Hematopoietic multipotent progenitor cell treated with erythropoietin and hydrocortisone succinate and interleukin-3 and kit ligand, for 17 days (in vitro differentiated cells): Measurements from ENCODE around the gene CNPY1.

Experiments used
- DNase-seq: peaks from one replicate; pipeline ENCODE4 v3.0.0-alpha.2; 2015; ENCODE audit warnings: low spot score

The CNPY1 gene

GRCh38 chr7:155511702-155511996 is 34.7 kb downstream of the CNPY1 start:
- DNase-seq: no peak

GRCh38 chr7:155510975-155511701 is 35.2 kb downstream of the CNPY1 start:
- no peak for DNase-seq

GRCh38 chr7:155509725-155510551 is 36.4 kb downstream of the CNPY1 start:
- DNase-seq: no peak

DNA sequence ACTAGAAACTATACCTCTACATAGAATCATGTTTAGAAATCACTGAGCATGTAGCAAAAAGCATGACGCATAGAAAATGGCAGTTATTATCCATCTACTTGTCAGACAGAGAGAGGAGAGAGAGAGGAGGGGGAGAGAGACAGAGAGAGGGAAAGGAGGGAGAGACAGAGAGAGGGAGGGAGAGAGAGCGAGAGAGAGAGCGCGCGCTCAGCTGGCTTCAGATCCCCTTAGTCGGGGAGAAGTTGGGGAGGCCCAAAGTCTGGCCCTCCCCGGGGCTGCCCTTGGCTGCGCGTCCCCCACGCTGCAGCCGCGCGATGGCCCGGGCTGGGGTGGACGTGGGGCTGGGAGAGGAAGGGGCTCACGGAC is 37.0 kb downstream of the CNPY1 start:
- DNase-seq: no peak

DNA sequence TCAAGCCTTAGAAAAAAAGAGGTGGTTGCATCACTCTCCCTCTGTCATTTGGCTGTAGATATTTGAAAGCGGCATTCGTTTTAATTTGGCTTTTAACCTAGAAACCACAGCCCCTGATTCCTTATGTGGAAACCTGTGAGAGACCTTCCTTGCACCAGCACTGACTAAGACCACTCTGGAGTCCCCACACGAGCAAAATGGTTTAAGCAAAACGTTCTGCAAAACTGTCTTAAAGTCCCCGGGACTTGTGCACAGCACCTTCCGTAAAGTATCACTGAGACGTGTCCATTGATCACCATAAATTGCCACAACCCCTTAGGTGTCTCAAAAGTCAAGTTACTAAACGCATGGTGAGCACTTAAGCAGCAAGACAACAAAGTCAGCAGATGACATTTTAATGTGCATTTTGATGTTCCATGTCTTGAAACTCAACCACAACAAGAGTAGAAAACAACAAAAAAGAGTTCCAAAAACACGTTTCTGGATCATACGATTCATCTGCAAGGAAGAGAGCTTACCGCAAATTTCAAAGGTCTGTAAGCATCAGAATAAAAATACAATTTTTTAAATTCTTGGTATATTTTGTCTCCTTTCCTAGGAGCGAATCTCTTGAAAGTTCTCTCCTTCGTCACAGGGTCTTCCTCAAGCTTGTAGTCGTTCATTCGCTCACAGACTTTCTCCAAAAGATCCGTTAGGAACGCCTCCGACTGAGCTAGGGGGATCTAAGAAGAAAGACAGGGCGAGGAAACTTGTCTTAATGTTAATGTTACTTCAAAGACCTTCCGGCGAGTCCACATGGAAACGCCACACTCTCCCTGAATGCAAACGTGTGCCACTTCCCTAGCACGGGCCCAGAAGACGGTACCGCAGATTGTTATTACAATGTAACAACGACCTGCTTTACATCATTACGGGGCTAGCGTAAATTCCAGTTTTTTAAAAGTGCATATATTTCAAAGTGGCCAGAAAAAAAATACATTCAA is 37.7 kb downstream of the CNPY1 start:
- no peak for DNase-seq

- DNase-seq: no peak
These were observed 38.8 kb downstream of the CNPY1 start for GRCh38 chr7:155507576-155507975.

GRCh38 chr7:155506854-155507337 is 39.5 kb downstream of the CNPY1 start:
- DNase-seq: no peak

DNA sequence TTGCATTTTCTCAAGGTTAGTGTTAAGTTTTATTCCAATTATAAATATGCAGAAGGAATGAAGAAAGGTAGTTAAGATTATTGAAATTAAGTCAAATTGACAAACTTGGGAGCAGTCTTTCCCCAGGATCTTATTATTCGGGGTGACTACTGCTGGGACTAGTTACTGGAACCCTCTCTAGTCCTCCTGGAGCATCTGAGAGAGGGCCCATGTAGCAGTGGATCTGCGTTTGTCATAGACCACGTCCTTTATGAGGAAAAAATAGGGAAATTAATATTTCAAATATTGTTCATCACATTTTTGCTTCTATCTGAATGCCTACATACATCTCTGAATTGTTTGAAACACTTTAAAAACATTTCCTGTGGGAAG is 41.0 kb downstream of the CNPY1 start:
- no peak for DNase-seq

DNA sequence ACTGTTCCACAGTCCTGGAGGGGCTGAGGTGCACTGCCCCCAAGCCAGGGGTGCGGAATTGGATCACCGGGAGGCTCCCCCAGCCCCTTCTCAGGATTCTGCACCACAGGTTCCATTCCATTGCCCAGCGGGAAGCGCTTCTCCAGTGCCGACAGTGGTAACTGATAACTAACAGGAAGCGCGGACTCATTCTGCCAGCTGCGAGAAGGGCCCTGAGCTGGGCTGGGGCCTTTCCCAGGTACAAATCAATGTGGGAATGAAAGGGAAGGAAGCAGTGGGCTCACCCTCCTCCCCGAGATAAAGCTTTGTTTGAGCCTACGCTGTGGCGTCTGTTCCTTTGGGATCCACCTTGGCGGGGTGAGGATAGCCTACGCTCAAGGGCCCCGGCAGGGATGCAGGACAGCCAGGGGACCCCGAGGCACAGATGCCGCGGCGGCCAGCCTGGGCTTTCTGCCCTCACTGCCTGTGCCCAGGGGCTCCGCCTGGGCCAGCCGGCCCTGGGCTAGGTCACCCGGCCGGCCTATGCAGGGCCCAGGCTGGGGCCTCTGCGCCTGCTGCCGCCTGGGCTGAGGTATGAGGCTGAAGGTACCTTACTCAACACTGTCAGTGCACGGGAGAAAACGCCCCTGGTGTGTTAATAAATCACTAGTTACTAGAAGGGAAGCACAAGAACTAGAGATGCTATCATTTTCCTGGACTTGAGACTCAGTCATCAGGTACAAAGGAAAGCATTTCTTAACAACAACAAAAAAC is 49.0 kb downstream of the CNPY1 start:
- no peak for DNase-seq

- DNase-seq: no peak
These were observed 49.9 kb downstream of the CNPY1 start for GRCh38 chr7:155496267-155497005.

DNA sequence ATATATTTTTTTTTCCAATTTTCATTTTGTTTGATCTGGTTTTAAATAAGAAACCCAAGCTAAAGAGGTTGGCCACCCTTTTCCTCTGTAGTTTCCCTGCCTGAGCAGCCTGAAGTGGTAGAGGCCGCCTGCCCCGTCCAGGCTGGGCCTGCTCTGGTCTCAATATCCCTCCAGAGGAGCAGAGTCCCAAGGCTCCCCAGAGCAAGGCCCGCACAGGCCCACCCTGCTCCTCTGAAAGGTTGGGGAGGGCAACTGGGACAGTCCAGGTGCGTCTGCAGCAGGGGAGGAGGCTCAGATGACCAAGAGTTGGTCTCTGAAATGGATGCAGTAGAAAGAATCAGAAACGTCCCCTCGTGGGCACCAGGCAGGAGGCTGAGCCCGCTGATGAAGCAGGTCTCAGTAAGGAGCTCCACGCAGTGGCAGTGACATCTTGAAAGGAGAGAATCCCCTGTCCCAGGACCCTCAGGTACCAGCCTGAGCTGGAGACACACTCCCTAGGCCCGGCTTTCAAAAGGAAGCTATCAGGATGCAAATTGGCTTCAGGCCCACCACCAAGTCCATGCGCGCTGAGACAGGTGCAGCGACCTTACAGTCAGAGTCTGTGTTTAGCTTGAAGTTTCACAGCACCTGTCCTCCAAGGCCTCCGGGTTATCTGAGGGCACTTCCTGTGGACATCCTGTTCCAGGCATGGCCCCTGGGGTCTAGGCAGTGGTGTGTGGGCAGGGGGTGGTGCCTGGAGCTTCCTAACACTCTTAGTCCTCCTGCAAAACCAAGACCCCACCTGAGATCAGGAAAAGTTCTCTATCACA is 50.7 kb downstream of the CNPY1 start:
- no peak for DNase-seq

DNA sequence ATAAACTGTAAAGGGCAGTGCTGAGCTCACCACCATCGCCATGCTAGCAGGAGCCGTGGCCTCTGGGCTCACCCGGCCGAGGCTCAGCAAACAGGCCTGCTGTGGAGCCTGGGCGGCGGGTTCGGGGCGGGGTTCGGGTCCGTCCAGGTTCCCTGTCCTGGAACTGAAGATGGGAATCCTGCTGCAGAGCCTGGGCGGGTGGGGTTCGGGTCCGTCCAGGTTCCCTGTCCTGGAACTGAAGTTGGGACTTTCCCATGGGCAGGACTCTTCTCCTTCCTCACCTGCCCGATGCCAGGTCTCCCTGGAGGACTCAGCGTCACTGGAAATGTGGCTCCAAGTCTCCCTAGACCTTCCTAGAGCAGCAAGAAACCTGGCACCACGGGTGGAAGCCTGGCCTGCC is 51.8 kb downstream of the CNPY1 start:
- DNase-seq: no peak

- no peak for DNase-seq
These were observed 52.4 kb downstream of the CNPY1 start for GRCh38 chr7:155493744-155494538.

DNA sequence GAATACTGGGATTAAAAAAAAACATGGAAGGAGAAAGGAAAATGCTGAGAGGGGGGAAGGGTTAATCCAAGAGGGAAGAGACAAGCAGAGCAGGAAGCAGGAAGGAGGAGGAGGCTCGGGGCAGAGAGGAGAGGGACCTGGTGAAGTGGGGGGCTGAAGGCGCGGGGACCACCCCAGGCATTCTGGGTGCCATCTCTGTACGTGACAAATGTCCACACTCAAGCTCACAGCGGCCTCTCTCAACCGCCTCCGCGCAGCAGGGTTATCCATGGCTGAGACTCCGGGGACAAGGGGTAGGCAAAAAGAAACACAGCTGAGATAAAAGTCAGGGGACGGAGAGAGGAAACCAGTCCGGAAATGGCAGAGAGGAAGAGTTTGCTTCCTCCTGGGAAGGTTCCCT is 54.5 kb downstream of the CNPY1 start:
- DNase-seq: no peak

- DNase-seq: no peak
These were observed 55.4 kb downstream of the CNPY1 start for GRCh38 chr7:155490697-155491628.

DNA sequence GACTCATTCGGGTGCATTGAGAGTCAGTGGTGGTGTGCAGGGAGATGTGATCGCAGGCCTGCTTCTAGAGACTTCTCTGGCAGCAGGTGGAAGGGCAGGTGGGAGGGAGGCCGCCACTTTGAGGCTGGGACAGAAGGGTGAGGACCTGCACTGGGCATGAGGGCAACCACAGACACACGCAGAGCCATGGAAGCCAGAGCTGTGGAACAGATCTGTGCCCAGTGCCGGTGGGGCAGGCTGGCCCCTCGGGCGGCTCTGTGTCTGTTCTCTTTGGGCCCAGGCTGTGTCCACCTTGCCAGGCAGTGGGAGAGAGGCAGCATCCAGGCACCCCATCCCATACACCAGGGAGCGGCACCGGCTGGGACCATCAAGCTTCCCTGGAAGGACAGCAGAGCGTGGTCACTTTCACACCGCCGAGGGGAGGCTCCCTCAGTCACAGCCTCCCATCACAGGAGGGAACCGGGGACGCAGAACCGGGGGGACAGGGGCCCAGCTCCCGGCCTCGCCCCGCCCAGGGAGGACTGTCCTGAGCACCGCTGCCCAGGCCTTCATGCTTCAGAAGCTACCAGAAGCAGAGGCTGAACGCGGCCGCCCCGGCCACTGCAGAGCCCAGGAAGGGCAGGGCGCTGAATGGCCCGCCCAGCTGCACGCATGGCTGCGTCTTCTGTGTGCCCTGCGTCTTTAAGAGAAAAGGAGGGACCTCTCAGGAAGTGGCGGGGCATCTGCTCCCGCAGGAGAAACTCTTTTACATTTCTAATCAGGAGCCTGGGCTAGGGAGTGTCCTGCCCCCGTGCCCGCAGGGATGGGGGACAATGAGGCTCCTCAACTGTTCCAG is 56.3 kb downstream of the CNPY1 start:
- DNase-seq: no peak

DNA sequence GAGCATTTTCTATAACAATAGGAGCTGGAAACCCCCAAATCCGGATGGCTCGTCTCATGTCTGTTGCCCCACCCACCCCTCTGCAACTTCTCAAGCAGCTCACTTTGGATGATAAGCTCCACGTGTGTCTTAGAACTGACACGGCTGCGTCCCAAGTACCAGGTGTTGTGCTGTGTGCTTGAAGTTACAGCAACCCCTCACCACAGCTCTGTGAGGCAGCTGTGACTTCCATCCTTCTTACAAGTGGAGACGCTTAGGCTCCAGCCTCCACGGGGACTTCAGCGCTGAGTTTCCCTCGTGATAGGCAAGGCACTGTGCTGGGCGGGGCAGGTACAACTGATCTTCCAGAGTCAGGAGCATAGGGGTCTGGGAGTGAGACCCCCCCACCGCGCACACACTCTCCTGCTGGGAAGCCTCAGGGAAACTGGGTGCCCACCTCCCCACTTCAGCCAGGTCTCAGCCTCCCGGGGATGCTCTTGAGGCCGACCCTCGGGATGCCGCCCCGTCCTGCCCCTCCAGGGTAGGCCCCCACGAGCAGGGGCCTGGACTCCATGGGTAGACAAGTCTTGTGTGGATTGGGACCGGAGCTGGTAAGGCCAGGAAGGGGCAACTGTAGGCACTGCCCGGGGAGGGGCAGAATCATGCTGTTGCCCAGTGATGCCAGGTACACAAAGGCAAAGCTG is 57.1 kb downstream of the CNPY1 start:
- DNase-seq: no peak
